ENCODE results near the gene ATP8B3.

GRCh38 chr19:1751367-1752008 lies 60.6 kb downstream of the ATP8B3 start:
- TF ChIP-seq POLR2A (IDR thresholded peaks at IDR 0.05; ENCODE audit: low read depth, low read length): no peak
- TF ChIP-seq SIN3A (IDR thresholded peaks at IDR 0.05; ENCODE audit: low read depth, low read length): no peak

All from GM12878 (cell line).